ENCODE results near the gene PPIP5K2. TPM values are rescaled to one million over a fixed set of nuclear protein-coding genes. Genes with fewer than 3 reads are reported as not detected.
"Not testable (repeated sequence)": the region's sequence is repeated elsewhere in the genome, so short reads cannot be mapped to it uniquely, and the experiment has no call there.

PPIP5K2 gene
- total and polyA plus RNA-seq, 8 donors: 47.7 to 92.0 (median 86.3) TPM

DNA sequence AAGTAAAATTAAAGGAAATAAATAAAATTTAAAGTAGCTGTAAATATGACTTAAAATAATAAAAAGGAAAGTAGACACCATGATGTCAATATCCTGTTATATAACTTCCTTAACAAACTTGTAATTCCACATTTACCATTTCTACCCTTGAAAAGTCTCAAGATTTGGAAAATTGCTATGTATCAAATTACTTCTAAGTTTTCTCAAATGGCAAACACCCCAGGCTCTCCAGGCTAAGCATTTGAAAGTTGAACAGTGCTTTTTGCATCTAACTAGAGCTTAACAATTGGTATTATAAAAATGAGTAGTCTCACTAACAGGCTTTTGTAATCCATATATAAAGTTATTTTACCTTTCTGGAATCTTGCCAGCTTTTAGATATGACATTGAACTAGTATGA, 97.0 kb downstream of the PPIP5K2 start:
- ATAC-seq (no peak), DNase-seq (peak in 1 of 4 donors; percentile 1)
- intact Hi-C loops (cut with DNase I): no loop called here

DNA sequence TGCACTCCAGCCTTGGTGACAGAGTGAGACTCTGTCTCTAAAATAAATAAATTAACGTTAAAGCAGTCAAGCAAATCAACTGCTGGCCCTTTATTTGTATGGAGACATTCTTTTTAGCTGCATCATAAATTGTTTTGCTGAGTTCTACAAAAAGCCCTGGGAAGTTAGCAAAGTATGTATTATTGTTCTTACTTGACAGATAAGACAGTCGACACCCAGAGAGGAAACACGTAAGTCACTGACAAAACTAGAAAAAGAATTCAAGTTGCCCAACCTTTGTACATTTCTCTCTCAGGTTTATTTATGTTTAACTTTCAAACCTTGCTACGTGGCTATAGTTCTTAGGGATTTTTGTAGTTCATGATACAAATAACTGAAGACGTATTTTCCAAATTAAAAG, 98.1 kb downstream of the PPIP5K2 start:
- Histone ChIP-seq H3K27me3 (no peaks in the 10 kb centered on the region), H3K27ac (no peak overlapping the region), H3K36me3 (no peaks in the 10 kb centered on the region), H3K4me3 (no peak overlapping the region), H3K4me1 (no peaks in the 10 kb centered on the region), H3K9me3 (no peaks in the 10 kb centered on the region)
- no peak for ATAC-seq
- intact Hi-C loops (cut with DNase I): no loop called here
- no peak for DNase-seq
- TF ChIP-seq, protein P1, sequence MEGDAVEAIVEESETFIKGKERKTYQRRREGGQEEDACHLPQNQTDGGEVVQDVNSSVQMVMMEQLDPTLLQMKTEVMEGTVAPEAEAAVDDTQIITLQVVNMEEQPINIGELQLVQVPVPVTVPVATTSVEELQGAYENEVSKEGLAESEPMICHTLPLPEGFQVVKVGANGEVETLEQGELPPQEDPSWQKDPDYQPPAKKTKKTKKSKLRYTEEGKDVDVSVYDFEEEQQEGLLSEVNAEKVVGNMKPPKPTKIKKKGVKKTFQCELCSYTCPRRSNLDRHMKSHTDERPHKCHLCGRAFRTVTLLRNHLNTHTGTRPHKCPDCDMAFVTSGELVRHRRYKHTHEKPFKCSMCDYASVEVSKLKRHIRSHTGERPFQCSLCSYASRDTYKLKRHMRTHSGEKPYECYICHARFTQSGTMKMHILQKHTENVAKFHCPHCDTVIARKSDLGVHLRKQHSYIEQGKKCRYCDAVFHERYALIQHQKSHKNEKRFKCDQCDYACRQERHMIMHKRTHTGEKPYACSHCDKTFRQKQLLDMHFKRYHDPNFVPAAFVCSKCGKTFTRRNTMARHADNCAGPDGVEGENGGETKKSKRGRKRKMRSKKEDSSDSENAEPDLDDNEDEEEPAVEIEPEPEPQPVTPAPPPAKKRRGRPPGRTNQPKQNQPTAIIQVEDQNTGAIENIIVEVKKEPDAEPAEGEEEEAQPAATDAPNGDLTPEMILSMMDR (IDR thresholded peaks at IDR 0.05): no peak

More for the DNA sequence above, 97.0 kb downstream of the PPIP5K2 start:
- no peak overlapping the region for H3K4me3 ChIP-seq
- no peaks in the 10 kb centered on the region for H3K36me3 ChIP-seq
- TF ChIP-seq, protein P1 (IDR thresholded peaks at IDR 0.05): no peak
- peaks cover 0 to under 1% of the 10 kb centered on the region in 2 donors for H3K4me1 ChIP-seq
- no peak overlapping the region for H3K27ac ChIP-seq
- H3K9me3 ChIP-seq: no peaks in the 10 kb centered on the region
- H3K27me3 ChIP-seq: no peaks in the 10 kb centered on the region

DNA sequence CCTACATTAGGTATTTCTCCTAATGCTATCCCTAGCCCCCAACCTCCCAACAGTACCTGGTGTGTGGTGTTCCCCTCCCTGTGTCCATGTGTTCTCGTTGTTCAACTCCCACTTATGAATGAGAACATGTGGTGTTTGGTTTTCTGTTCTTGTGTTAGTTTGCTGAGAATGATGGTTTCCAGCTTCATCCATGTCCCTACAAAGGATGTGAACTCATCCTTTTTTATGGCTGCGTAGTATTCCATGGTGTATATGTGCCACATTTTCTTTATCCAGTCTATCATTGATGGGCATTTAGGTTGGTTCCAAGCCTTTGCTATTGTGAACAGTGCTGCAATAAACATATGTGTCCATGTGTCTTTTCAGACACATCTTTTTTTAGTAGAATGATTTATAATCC, 99.0 kb downstream of the PPIP5K2 start:
- H3K9me3 ChIP-seq; H3K4me1 ChIP-seq; H3K27me3 ChIP-seq; intact Hi-C loops (cut with DNase I); DNase-seq; ATAC-seq; H3K36me3 ChIP-seq; H3K4me3 ChIP-seq; H3K27ac ChIP-seq: not testable (repeated sequence)

DNA sequence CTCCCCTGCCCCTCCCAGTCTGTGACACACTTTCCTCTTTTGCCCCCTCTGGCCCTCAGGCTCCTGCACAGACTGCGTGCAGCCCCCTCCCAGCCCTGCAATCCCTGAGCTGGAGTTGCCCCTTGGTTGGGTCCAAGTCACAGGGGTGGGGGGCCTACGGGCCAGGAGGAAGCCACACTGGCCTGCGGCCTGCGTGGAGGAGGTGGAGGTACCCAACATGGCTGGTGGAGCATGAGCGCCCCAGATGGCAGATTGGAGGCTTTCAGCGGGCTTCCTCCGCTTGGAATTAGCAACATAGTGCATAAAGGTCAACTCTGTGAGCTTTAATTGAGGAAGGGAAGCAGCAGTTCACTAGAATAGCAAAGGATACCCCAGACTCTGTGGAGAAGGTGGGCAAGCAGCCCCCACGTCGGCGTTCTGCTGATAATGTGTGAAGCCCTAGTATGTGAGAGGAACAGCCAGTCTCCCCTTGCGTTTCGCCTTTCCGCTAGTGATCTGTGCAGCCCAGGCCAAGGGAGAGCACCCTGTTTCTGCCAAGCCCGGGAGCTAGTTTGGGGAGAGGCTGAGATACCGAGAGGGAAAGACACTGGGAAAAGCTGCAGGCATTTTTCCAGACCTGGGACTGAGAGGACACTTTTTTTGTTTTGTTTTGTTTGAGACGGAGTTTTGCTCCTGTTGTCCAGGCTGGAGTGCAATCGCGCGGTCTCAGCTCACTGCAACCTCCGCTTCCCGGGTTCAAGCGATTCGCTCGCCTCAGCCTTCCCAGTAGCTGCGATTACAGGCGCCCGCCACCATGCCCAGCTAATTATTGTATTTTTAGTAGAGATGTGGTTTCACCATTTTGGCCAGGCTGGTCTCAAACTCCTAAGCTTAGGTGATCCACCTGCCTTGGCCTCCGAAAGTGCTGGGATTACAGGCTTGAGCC, 103.2 kb downstream of the PPIP5K2 start:
- Histone ChIP-seq H3K27me3 (no peaks in the 10 kb centered on the region), H3K27ac (no peak overlapping the region), H3K4me1 (no peaks in the 10 kb centered on the region), H3K9me3 (no peaks in the 10 kb centered on the region), H3K4me3 (no peak overlapping the region), H3K36me3 (no peaks in the 10 kb centered on the region)
- intact Hi-C loops (cut with DNase I): no loop called here
- TF ChIP-seq, protein P1 (IDR thresholded peaks at IDR 0.05): no peak
- ATAC-seq: no peak
- DNase-seq: peak in 1 of 4 donors; percentile 71

DNA sequence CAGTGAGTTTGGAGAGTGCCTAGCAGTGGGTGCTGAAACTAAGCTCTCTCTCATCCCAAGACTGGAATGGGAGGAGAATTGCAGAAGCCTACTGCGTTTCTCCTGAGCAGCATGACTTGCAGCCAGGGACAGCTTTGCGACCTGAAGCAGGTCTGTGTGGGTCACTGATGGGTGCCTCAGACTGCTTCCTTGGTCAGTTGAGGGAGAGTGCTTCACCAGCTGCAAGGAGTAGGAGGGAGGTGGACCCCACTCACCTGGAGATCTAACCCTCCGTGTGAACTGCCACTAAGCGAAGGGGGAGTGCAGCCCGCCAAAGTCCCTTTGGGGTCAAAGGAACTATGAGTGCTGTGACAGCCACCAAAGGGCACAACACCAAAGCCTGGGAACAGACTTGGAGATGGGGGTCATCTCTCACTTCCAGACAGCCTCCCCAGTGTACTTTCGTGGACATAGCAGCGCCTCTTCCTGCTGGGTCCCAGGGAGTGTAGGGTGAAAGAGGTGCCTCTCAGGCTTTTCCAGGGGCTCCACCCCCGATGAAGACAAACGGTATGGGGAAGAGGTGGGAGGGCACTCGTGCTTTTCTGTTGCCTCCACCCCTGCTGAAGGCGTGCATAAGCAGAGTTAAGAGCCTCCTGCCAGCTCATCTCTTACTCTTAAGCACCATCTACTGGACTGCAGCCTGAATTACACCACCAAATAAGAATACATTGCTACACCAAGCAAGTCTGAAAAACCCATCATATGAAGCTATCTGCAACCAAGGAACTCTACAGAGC, 104.2 kb downstream of the PPIP5K2 start:
- intact Hi-C loops (cut with DNase I): no loop called here
- TF ChIP-seq, protein P1 (IDR thresholded peaks at IDR 0.05): peak; percentile 55 to 69
- Histone ChIP-seq H3K36me3 (no peaks in the 10 kb centered on the region), H3K9me3 (no peaks in the 10 kb centered on the region), H3K27ac (no peak overlapping the region), H3K4me1 (no peaks in the 10 kb centered on the region), H3K4me3 (no peak overlapping the region), H3K27me3 (no peaks in the 10 kb centered on the region)
- peak in 3 of 4 donors; percentile 9 to 36 (median 28) for DNase-seq
- ATAC-seq: peak; percentile 99
